PC-3 (cell line): ENCODE results near the gene ANTXR1.

ENCODE experiments used
- EZH2 ChIP-seq: fragments of 300-600 bp; sonication (generic); IDR thresholded peaks from one replicate; pipeline ENCODE4 v1.6.1; 2017; ENCODE audit warnings: antibody characterized with exemption, mild to moderate bottlenecking, low read length; ENCODE audit not compliant: unreplicated experiment
- TF ChIP-seq, protein P1 (sequence below): fragments of 300-600 bp; sonication (generic); conservative IDR thresholded peaks from 2 replicates; pipeline ENCODE4 v1.5.1; 2017; ENCODE audit warnings: antibody characterized with exemption, low read depth, mild to moderate bottlenecking, low read length

DNA sequence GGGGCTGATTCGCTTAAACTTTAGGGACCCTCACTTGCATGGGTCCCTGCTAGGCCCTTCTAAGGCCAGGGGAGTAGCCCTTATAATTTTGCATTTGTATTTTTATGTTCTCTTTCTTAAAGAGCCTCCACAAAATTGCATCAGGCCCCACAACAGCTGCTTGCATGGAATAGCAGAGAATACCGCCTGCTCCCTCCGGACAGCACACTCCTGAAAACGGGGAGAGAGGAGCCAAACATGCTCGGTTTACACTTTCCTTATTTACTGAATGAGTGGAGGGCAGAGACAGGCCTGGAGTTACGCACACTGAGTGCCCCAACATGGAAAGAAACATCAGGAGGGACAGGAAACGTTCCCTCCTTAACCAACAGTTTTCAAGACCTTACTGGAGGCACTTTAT is 132.2 kb downstream of the ANTXR1 start:
- TF ChIP-seq, protein P1, sequence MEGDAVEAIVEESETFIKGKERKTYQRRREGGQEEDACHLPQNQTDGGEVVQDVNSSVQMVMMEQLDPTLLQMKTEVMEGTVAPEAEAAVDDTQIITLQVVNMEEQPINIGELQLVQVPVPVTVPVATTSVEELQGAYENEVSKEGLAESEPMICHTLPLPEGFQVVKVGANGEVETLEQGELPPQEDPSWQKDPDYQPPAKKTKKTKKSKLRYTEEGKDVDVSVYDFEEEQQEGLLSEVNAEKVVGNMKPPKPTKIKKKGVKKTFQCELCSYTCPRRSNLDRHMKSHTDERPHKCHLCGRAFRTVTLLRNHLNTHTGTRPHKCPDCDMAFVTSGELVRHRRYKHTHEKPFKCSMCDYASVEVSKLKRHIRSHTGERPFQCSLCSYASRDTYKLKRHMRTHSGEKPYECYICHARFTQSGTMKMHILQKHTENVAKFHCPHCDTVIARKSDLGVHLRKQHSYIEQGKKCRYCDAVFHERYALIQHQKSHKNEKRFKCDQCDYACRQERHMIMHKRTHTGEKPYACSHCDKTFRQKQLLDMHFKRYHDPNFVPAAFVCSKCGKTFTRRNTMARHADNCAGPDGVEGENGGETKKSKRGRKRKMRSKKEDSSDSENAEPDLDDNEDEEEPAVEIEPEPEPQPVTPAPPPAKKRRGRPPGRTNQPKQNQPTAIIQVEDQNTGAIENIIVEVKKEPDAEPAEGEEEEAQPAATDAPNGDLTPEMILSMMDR = no peak
- no peak for TF ChIP-seq EZH2
